Aorta (tissue), 5 donors: ENCODE results near the gene CCNF. TPM values are rescaled to one million over a fixed set of nuclear protein-coding genes. Genes with fewer than 3 reads are reported as not detected.
A peak's percentile ranks its signal among the peaks of the same experiment; 100 is the strongest.

Experiments used
- ATAC-seq: fragments of 200-7000 bp; cut with Tn5 transposase; one replicate; pipeline ENCODE4 v1.9.1; 2022; ENCODE audit warnings: moderate library complexity; ENCODE audit not compliant: low FRiP score
- DNase-seq, 2 donors: peaks; one replicate each; pipeline ENCODE4 v3.0.0-alpha.2; 2020
- H3K27ac ChIP-seq, 2 donors: one replicate each; pipeline ENCODE4 v1.5.1; 2013; ENCODE audit warnings: low read length in 2 of 2, mild to moderate bottlenecking in 2 of 2, moderate library complexity in 2 of 2, control low read depth in 1 of 2, inconsistent platforms in 1 of 2, low read depth in 1 of 2
- H3K27me3 ChIP-seq, 2 donors: one replicate each; pipeline ENCODE4 v1.6.1; 2013; ENCODE audit warnings: control low read depth in 1 of 2, low read length in 1 of 2, mild to moderate bottlenecking in 1 of 2, moderate library complexity in 1 of 2; ENCODE audit not compliant: insufficient read depth in 2 of 2, control insufficient read depth in 1 of 2
- H3K36me3 ChIP-seq, 2 donors: one replicate each; pipeline ENCODE4 v1.6.1; 2013; ENCODE audit warnings: control low read depth in 1 of 2, low read length in 1 of 2, mild to moderate bottlenecking in 1 of 2; ENCODE audit not compliant: insufficient read depth in 2 of 2, control insufficient read depth in 1 of 2
- H3K4me1 ChIP-seq, 2 donors: one replicate each; pipeline ENCODE4 v1.6.1; 2013; ENCODE audit warnings: low read length in 2 of 2, control low read depth in 1 of 2, mild to moderate bottlenecking in 1 of 2, moderate library complexity in 1 of 2; ENCODE audit not compliant: insufficient read depth in 2 of 2, control insufficient read depth in 1 of 2
- H3K4me3 ChIP-seq, 2 donors: one replicate each; pipeline ENCODE4 v1.5.1; 2013; ENCODE audit warnings: low read length in 2 of 2, control low read depth in 1 of 2, mild to moderate bottlenecking in 1 of 2
- H3K9me3 ChIP-seq: one replicate; pipeline ENCODE4 v1.6.1; 2013; ENCODE audit warnings: mild to moderate bottlenecking, low read length; ENCODE audit not compliant: control insufficient read depth
- WGBS, 2 donors: extraction: QIAGEN DNeasy Blood & Tissue Kit; methylation state at CpG; one replicate each; pipeline ENCODE4 v1.1.7; 2013; 5-methylcytosine and 5-hydroxymethylcytosine counted together
- intact Hi-C, 2 donors: fragments of 100-400 bp; cut with DNase I; formaldehyde crosslinking; loops; one replicate each; pipeline versions ENCODE4 v1.14.2 to v1.15.0; 2022
- polyA plus RNA-seq, 2 donors: library from polyadenylated mRNA; stranded (reverse); fragments of 200-250 nt; gene quantifications; one replicate each; pipeline ENCODE4 v1.2.3, GENCODE V29; 2013
- total RNA-seq, 2 donors: library from RNA; stranded (reverse); fragmentation: NEBNext Ultra II Directional; extraction: Animal tissue kit (Norgen Biotek cat#: 25700); gene quantifications; one replicate each; pipeline ENCODE4 v1.2.1, GENCODE V29; 2021
- donor health status: healthy with polysubstance abuse.
- donor health status: Bipolar disorder and iron deficiency.
- donor health status: DM: no; HTN: no; CAD: no.
- donor health status: DM: no; HTN: no; CAD: no.
- donor health status: DM: yes; HTN: yes; CAD: no.

Gene CCNF
- total and polyA plus RNA-seq, 4 donors, result 0.33 to 3.6 (median 0.83) TPM

GRCh38 chr16:2498531-2499253 is 69.4 kb downstream of the CCNF start:
- no peak overlapping the region for H3K27ac ChIP-seq
- H3K9me3 ChIP-seq, result no peaks in the 10 kb centered on the region
- H3K36me3 ChIP-seq, result no peaks in the 10 kb centered on the region
- intact Hi-C loops, result loop anchor here in 1 of 2 donors (2.0 kb wide), 1 partner anchor 158 kb away; the partner anchor contains the start of gene ABCA3
- no peak for DNase-seq
- no peak for ATAC-seq
- no peaks in the 10 kb centered on the region for H3K27me3 ChIP-seq
- 45 to 48% methylated on average over 15 of the region's 15 CpGs for WGBS, 2 donors
- H3K4me3 ChIP-seq, result no peak overlapping the region
- H3K4me1 ChIP-seq, result no peaks in the 10 kb centered on the region

GRCh38 chr16:2499454-2499853 is 70.2 kb downstream of the CCNF start:
- DNase-seq (no peak), ATAC-seq (no peak)
- Histone ChIP-seq H3K27me3 (no peaks in the 10 kb centered on the region), H3K36me3 (no peaks in the 10 kb centered on the region), H3K4me3 (no peak overlapping the region), H3K27ac (no peak overlapping the region), H3K9me3 (no peaks in the 10 kb centered on the region), H3K4me1 (no peaks in the 10 kb centered on the region)
- intact Hi-C loops, result loop anchor here in 1 of 2 donors (2.0 kb wide), 1 partner anchor 159 kb away; the partner anchor contains the start of gene ABCA3
- WGBS, 2 donors, result 89 to 98% methylated on average over 5 to 6 of the region's 6 CpGs

- H3K27ac ChIP-seq, result no peak overlapping the region
- 87 to 90% methylated on average over 29 of the region's 29 CpGs for WGBS, 2 donors
- DNase-seq (no peak), ATAC-seq (no peak)
- H3K9me3 ChIP-seq, result no peaks in the 10 kb centered on the region
- intact Hi-C loops, result loop anchor here (2.0 to 5.0 kb wide), 2 partner anchors 73 to 159 kb away; partner anchors contain the start of genes ABCA3 (in 2 of the 2) and CCNF (in 1 of the 2)
- no peaks in the 10 kb centered on the region for H3K4me1 ChIP-seq
- no peaks in the 10 kb centered on the region for H3K36me3 ChIP-seq
- no peaks in the 10 kb centered on the region for H3K27me3 ChIP-seq
- H3K4me3 ChIP-seq, result no peak overlapping the region
Measured at GRCh38 chr16:2499890-2500429, 70.7 kb downstream of the CCNF start.

- no peak for DNase-seq
- ATAC-seq, result no peak
- Histone ChIP-seq H3K4me3 (no peak overlapping the region), H3K9me3 (no peaks in the 10 kb centered on the region), H3K27me3 (no peaks in the 10 kb centered on the region), H3K36me3 (no peaks in the 10 kb centered on the region), H3K4me1 (no peaks in the 10 kb centered on the region), H3K27ac (no peak overlapping the region)
- intact Hi-C loops, result loop anchor here (2.0 to 5.0 kb wide), 2 partner anchors 73 to 160 kb away; partner anchors contain the start of genes ABCA3 (in 1 of the 2) and CCNF (in 1 of the 2)
- WGBS, 2 donors, result 86 to 87% methylated on average over 20 of the region's 20 CpGs
Measured at GRCh38 chr16:2500430-2500917, 71.2 kb downstream of the CCNF start.

GRCh38 chr16:2500918-2501750 is 71.9 kb downstream of the CCNF start:
- Histone ChIP-seq H3K27ac (no peak overlapping the region), H3K9me3 (no peaks in the 10 kb centered on the region), H3K4me3 (no peak overlapping the region), H3K4me1 (no peaks in the 10 kb centered on the region), H3K36me3 (no peaks in the 10 kb centered on the region), H3K27me3 (no peaks in the 10 kb centered on the region)
- WGBS, 2 donors, result 34 to 37% methylated on average over 20 to 23 of the region's 23 CpGs
- peak; percentile 89 to 93 for DNase-seq
- intact Hi-C loops, result loop anchor here (2.0 to 5.0 kb wide), 2 partner anchors 74 to 160 kb away; partner anchors contain the start of genes ABCA3 (in 1 of the 2) and CCNF (in 1 of the 2)
- ATAC-seq, result peak; percentile 92

- H3K4me3 ChIP-seq, result no peak overlapping the region
- no peak overlapping the region for H3K27ac ChIP-seq
- WGBS, 2 donors, result 73% methylated on average over 15 to 18 of the region's 18 CpGs
Measured at GRCh38 chr16:2501946-2502895, 73.0 kb downstream of the CCNF start.

GRCh38 chr16:2505695-2506094 is 76.4 kb downstream of the CCNF start:
- H3K27me3 ChIP-seq, result no peaks in the 10 kb centered on the region
- intact Hi-C loops, result no loop called here
- DNase-seq (no peak), ATAC-seq (no peak)
- no peak overlapping the region for H3K4me3 ChIP-seq
- H3K27ac ChIP-seq, result no peak overlapping the region
- no peaks in the 10 kb centered on the region for H3K36me3 ChIP-seq
- 89 to 90% methylated on average over 14 of the region's 14 CpGs for WGBS, 2 donors
- H3K9me3 ChIP-seq, result no peaks in the 10 kb centered on the region
- no peaks in the 10 kb centered on the region for H3K4me1 ChIP-seq

More at GRCh38 chr16:2501946-2502895, 73.0 kb downstream of the CCNF start:
- Histone ChIP-seq H3K4me1 (no peaks in the 10 kb centered on the region), H3K27me3 (no peaks in the 10 kb centered on the region), H3K36me3 (no peaks in the 10 kb centered on the region), H3K9me3 (no peaks in the 10 kb centered on the region)
- intact Hi-C loops, result loop anchor here (2.0 to 5.0 kb wide), 2 partner anchors 75 to 161 kb away; partner anchors contain the start of genes ABCA3 (in 1 of the 2) and CCNF (in 1 of the 2)
- no peak for ATAC-seq
- no peak for DNase-seq
